ENCODE measurements around the gene OR5B12. TPM values are rescaled to one million over a fixed set of nuclear protein-coding genes. Genes with fewer than 3 reads are reported as not detected.

Gene OR5B12
- total and polyA plus RNA-seq, 2 donors (not counting 1 experiment from before 2014, with no cell fraction given) = 0.11 TPM; not detected in 1

DNA sequence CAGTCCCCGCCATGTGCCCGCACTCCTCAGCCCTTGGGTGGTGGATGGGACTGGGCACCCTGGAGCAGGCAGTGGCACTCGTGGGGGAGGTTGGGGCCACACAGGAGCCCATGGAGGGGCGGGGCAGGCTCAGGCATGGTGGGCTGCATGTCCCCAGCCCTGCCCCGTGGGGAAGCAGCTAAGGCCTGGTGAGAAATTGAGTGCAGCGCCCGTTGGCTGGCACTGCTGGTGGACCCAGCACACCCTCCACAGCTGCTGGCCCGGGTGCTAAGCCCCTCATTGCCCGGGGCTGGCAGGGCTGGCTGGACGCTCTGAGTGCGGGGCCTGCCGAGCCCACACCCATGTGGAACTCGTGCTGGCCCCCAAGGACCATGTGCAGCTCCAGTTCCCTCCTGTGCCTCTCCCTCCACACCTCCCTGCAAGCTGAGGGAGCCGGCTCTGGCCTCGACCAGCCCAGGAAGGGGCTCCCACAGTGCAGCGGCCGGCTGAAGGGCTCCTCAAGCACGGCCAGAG lies 51.4 kb downstream of the OR5B12 start:
- no peak for DNase-seq (ENCODE audit: low read depth in 2 of 2)
- Histone ChIP-seq H4K20me1 (ENCODE audit: control insufficient read depth, extremely low read depth, insufficient read depth, low read length) (no peaks in the 10 kb centered on the region), H3K36me3 (ENCODE audit: control insufficient read depth, insufficient read depth, low read length) (no peaks in the 10 kb centered on the region), H3K4me3 (replicated peaks in 1 of 4; ENCODE audit: control extremely low read depth in 1 of 4, insufficient read depth in 1 of 4, low read depth in 3 of 4, low read length in 4 of 4) (no peak overlapping the region), H2AFZ (ENCODE audit: low read length) (no peak overlapping the region), H3K4me1 (ENCODE audit: control insufficient read depth, extremely low read depth, insufficient read depth, low read length) (peaks cover 18% of the 10 kb centered on the region), H3K79me2 (ENCODE audit: control insufficient read depth, insufficient read depth, low read length) (no peaks in the 10 kb centered on the region), H3K27me3 (ENCODE audit: control insufficient read depth, insufficient read depth, low read length) (no peaks in the 10 kb centered on the region), H3K4me2 (ENCODE audit: extremely low read depth, insufficient read depth, low read length) (no peak overlapping the region), H3K9ac (ENCODE audit: insufficient read depth, low read length) (no peak overlapping the region), H3K27ac (ENCODE audit: insufficient read depth, low read length) (no peak overlapping the region), H3K9me3 (ENCODE audit: control insufficient read depth, insufficient read depth, low read depth, low read length) (peaks cover 2% of the 10 kb centered on the region)
- no peak for TF ChIP-seq EZH2 (IDR thresholded peaks at IDR 0.05; ENCODE audit: low read length, missing control alignments)
- TF ChIP-seq, protein P1, sequence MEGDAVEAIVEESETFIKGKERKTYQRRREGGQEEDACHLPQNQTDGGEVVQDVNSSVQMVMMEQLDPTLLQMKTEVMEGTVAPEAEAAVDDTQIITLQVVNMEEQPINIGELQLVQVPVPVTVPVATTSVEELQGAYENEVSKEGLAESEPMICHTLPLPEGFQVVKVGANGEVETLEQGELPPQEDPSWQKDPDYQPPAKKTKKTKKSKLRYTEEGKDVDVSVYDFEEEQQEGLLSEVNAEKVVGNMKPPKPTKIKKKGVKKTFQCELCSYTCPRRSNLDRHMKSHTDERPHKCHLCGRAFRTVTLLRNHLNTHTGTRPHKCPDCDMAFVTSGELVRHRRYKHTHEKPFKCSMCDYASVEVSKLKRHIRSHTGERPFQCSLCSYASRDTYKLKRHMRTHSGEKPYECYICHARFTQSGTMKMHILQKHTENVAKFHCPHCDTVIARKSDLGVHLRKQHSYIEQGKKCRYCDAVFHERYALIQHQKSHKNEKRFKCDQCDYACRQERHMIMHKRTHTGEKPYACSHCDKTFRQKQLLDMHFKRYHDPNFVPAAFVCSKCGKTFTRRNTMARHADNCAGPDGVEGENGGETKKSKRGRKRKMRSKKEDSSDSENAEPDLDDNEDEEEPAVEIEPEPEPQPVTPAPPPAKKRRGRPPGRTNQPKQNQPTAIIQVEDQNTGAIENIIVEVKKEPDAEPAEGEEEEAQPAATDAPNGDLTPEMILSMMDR (conservative IDR thresholded peaks at IDR 0.05 in 1 of 2, IDR thresholded peaks at IDR 0.05 in 1 of 2; ENCODE audit: low read depth in 1 of 2, low read length in 2 of 2) = no peak

Other genes starting within 250 kb of the OR5B12 start
- not detected in 2 replicates for gene OR1S2, start 238.1 kb downstream of the OR5B12 start, total RNA-seq
- not detected in 2 replicates for gene OR1S2, start 238.1 kb downstream of the OR5B12 start, polyA plus RNA-seq
- gene OR1S1, start 229.5 kb downstream of the OR5B12 start, total RNA-seq = not detected in 2 replicates
- not detected in 2 replicates for gene OR1S1, start 229.5 kb downstream of the OR5B12 start, polyA plus RNA-seq
- not detected in 2 replicates for gene OR10Q1, start 213.3 kb downstream of the OR5B12 start, total RNA-seq
- gene OR10Q1, start 213.3 kb downstream of the OR5B12 start, polyA plus RNA-seq = 0.24 TPM in 1 of 2 replicates, not detected in the other
- gene OR10W1, start 174.0 kb downstream of the OR5B12 start, total RNA-seq = not detected in 2 replicates
- not detected in 2 replicates for gene OR10W1, start 174.0 kb downstream of the OR5B12 start, polyA plus RNA-seq
- gene OR5B17, start 83.2 kb downstream of the OR5B12 start, total RNA-seq = not detected in 2 replicates
- not detected in 2 replicates for gene OR5B17, start 83.2 kb downstream of the OR5B12 start, polyA plus RNA-seq
- not detected in 2 replicates for gene OR5B3, start 35.4 kb downstream of the OR5B12 start, total RNA-seq
- not detected in 2 replicates for gene OR5B3, start 35.4 kb downstream of the OR5B12 start, polyA plus RNA-seq
- gene OR5B2, start 14.1 kb downstream of the OR5B12 start, total RNA-seq = not detected in 2 replicates
- gene OR5B2, start 14.1 kb downstream of the OR5B12 start, polyA plus RNA-seq = not detected in 2 replicates
- gene OR5B21, start 65.9 kb upstream of the OR5B12 start, total RNA-seq = not detected in 2 replicates
- not detected in 2 replicates for gene OR5B21, start 65.9 kb upstream of the OR5B12 start, polyA plus RNA-seq
- 2.8 and 8.6 TPM in 2 replicates for gene LPXN, start 133.6 kb upstream of the OR5B12 start, total RNA-seq
- gene LPXN, start 133.6 kb upstream of the OR5B12 start, polyA plus RNA-seq = 9.2 and 40.2 TPM in 2 replicates
- gene ZFP91, start 136.8 kb upstream of the OR5B12 start, total RNA-seq = 36.7 and 50.2 TPM in 2 replicates
- 56.9 and 64.2 TPM in 2 replicates for gene ZFP91, start 136.8 kb upstream of the OR5B12 start, polyA plus RNA-seq
- 0.77 and 1.2 TPM in 2 replicates for gene CNTF, start 180.4 kb upstream of the OR5B12 start, total RNA-seq
- gene CNTF, start 180.4 kb upstream of the OR5B12 start, polyA plus RNA-seq = 0.73 and 0.95 TPM in 2 replicates

Data from fibroblast of lung (primary cell).